Ovary (tissue), 9 donors: Measurements from ENCODE around the gene THSD4. TPM values are rescaled to one million over a fixed set of nuclear protein-coding genes. Genes with fewer than 3 reads are reported as not detected.
A peak's percentile ranks its signal among the peaks of the same experiment; 100 is the strongest.

Experiments used
- DNase-seq, 5 donors: peaks; one replicate each; pipeline ENCODE4 v3.0.0-alpha.2; 2019 to 2020
- H3K27ac ChIP-seq, 2 donors: fragments of 200-600 bp; one replicate each; pipeline versions ENCODE4 v1.5.1 to v1.8.0; 2019 to 2022
- H3K27me3 ChIP-seq: fragments of 200-600 bp; one replicate; pipeline ENCODE4 v1.8.0; 2022
- H3K36me3 ChIP-seq: fragments of 200-600 bp; sonication (generic); one replicate; pipeline ENCODE4 v1.5.1; 2019
- H3K4me1 ChIP-seq: one replicate; pipeline ENCODE4 v1.8.1; 2013; ENCODE audit warnings: mild to moderate bottlenecking, moderate library complexity; ENCODE audit not compliant: insufficient read depth
- H3K4me3 ChIP-seq: fragments of 200-600 bp; sonication (generic); one replicate; pipeline ENCODE4 v1.5.1; 2017
- H3K9me3 ChIP-seq, 2 donors: fragments of 200-600 bp in 1 of 2; sonication (generic) in 1 of 2; one replicate each; pipeline versions ENCODE4 v1.5.1 to v1.8.1; 2013 to 2019; ENCODE audit warnings: mild to moderate bottlenecking in 1 of 2, moderate library complexity in 1 of 2
- CTCF ChIP-seq, 3 donors: fragments of 450-650 bp in 2 of 3; fragments of 200-600 bp in 1 of 3; IDR thresholded peaks; one replicate each; pipeline versions ENCODE4 v1.5.1 to v1.8.0; 2016 to 2022; ENCODE audit warnings: antibody characterized with exemption in 3 of 3, mild to moderate bottlenecking in 1 of 3
- EP300 ChIP-seq: sonication (generic); formaldehyde crosslinking; IDR thresholded peaks from one replicate; pipeline ENCODE4 v1.6.1; 2017; ENCODE audit warnings: antibody characterized with exemption
- POLR2A ChIP-seq: fragments of 450-650 bp; IDR thresholded peaks from one replicate; pipeline ENCODE4 v1.6.1; 2017; ENCODE audit warnings: antibody characterized with exemption, mild to moderate bottlenecking, moderate library complexity
- WGBS, 3 donors: extraction: QIAGEN DNeasy Blood & Tissue Kit in 1 of 3; methylation state at CpG; one replicate each; pipeline versions ENCODE4 v1.1.5 to v1.1.7; 2013 to 2017; 5-methylcytosine and 5-hydroxymethylcytosine counted together
- intact Hi-C, 4 donors: fragments of 100-400 bp; cut with DNase I; formaldehyde crosslinking; loops; one replicate each; pipeline versions ENCODE4 v1.11.0 to v1.15.1; 2022 to 2023
- polyA plus RNA-seq, 2 donors: library from polyadenylated mRNA; stranded (reverse); fragments of 200-250 nt in 1 of 2; fragments of 350-450 nt in 1 of 2; fragmentation: Illumina TruSeq in 1 of 2; extraction: RNeasy Lipid Tissue Mini Kit (QIAGEN cat#74804) in 1 of 2; gene quantifications; one replicate each; pipeline ENCODE4 v1.2.3, GENCODE V29; 2013 to 2014
- total RNA-seq, 7 donors: library from RNA; depleted of rRNA in 2 of 7; stranded (reverse); fragments of >200 nt in 2 of 7; fragmentation: NEBNext Ultra II Directional in 3 of 7; extraction: Animal tissue kit (Norgen Biotek cat#: 25700) in 3 of 7; gene quantifications; one replicate each; pipeline versions ENCODE4 v1.1.0 to v1.2.4, GENCODE V29; 2016 to 2023
- donor health status: DM: no; HTN: no; CAD: no; lungs with moderate emphysema.
- donor health status: DM: no; HTN: no; CAD: no.
- donor health status: Bipolar disorder and iron deficiency.
- donor health status: DM: yes; HTN: yes; CAD: no.
- donor health status: DM: no; HTN: no; CAD: no.
- donor health status: DM: yes; HTN: yes; CAD: no.

The THSD4 gene
- total and polyA plus RNA-seq, 9 donors: 3.2 to 53.4 (median 13.5) TPM

- H3K4me3 ChIP-seq: no peak overlapping the region
- no peaks in the 10 kb centered on the region for H3K4me1 ChIP-seq
- TF ChIP-seq EP300 (no peak), POLR2A (no peak), CTCF (IDR thresholded peaks at IDR 0.05) (no peak)
- DNase-seq: no peak
- H3K36me3 ChIP-seq: no peaks in the 10 kb centered on the region
- intact Hi-C loops: loop anchor here in 3 of 4 donors (5.0 to 10.0 kb wide), 3 partner anchors 271 to 331 kb away; no protein-coding TSS in a partner anchor
- no peak overlapping the region for H3K27ac ChIP-seq
- H3K9me3 ChIP-seq: no peaks in the 10 kb centered on the region
- no peaks in the 10 kb centered on the region for H3K27me3 ChIP-seq
- 90 to 92% (median 90%) methylated on average over 11 of the region's 11 CpGs for WGBS, 3 donors
These were observed 1.1 kb upstream of the THSD4 start for GRCh38 chr15:71114066-71114680.

- intact Hi-C loops: loop anchor here in 2 of 4 donors (10.0 kb wide), 2 partner anchors 269 to 329 kb away; no protein-coding TSS in a partner anchor
- TF ChIP-seq EP300 (no peak), CTCF (IDR thresholded peaks at IDR 0.05) (no peak), POLR2A (no peak)
- 3 to 6% (median 5%) methylated on average over 70 to 93 of the region's 93 CpGs for WGBS, 3 donors
These were observed 488 bp downstream of the THSD4 start for GRCh38 chr15:71115567-71116351.

GRCh38 chr15:71116366-71116765 is 1.1 kb downstream of the THSD4 start:
- intact Hi-C loops: loop anchor here in 2 of 4 donors (10.0 kb wide), 2 partner anchors 268 to 328 kb away; no protein-coding TSS in a partner anchor
- Histone ChIP-seq H3K36me3 (no peaks in the 10 kb centered on the region), H3K27ac (no peak overlapping the region), H3K9me3 (no peaks in the 10 kb centered on the region), H3K4me1 (no peaks in the 10 kb centered on the region), H3K27me3 (no peaks in the 10 kb centered on the region), H3K4me3 (peak overlapping the region; percentile 51)
- 85 to 93% (median 91%) methylated on average over 13 of the region's 13 CpGs for WGBS, 3 donors
- TF ChIP-seq POLR2A: no peak
- no peak for TF ChIP-seq EP300
- TF ChIP-seq CTCF (IDR thresholded peaks at IDR 0.05): no peak
- no peak for DNase-seq

More at GRCh38 chr15:71115567-71116351, 488 bp downstream of the THSD4 start:
- H3K27ac ChIP-seq: no peak overlapping the region
- no peaks in the 10 kb centered on the region for H3K36me3 ChIP-seq
- peak in 4 of 5 donors; percentile 26 to 65 (median 36) for DNase-seq
- peak overlapping the region; percentile 51 for H3K4me3 ChIP-seq
- no peaks in the 10 kb centered on the region for H3K9me3 ChIP-seq
- no peaks in the 10 kb centered on the region for H3K27me3 ChIP-seq
- no peaks in the 10 kb centered on the region for H3K4me1 ChIP-seq

- no peaks in the 10 kb centered on the region for H3K4me1 ChIP-seq
- intact Hi-C loops: loop anchor here in 2 of 4 donors (10.0 kb wide), 2 partner anchors 268 to 328 kb away; no protein-coding TSS in a partner anchor
- no peaks in the 10 kb centered on the region for H3K27me3 ChIP-seq
- WGBS, 3 donors: 86 to 99% (median 95%) methylated on average over 3 of the region's 3 CpGs
- TF ChIP-seq EP300: no peak
- no peak for TF ChIP-seq POLR2A
- no peaks in the 10 kb centered on the region for H3K9me3 ChIP-seq
- no peaks in the 10 kb centered on the region for H3K36me3 ChIP-seq
- no peak overlapping the region for H3K4me3 ChIP-seq
- no peak overlapping the region for H3K27ac ChIP-seq
- DNase-seq: no peak
These were observed 1.7 kb downstream of the THSD4 start for GRCh38 chr15:71116942-71117341.
